Activated CD8-positive, alpha-beta memory T cell treated with anti-CD3 and anti-CD28 coated beads, Interleukin-2, amount 10 ng/mL, durations not matched to agents 7 days and 5 days (primary cell): Measurements from ENCODE around the gene UBE2R2. TPM values are rescaled to one million over a fixed set of nuclear protein-coding genes. Genes with fewer than 3 reads are reported as not detected.
"Not testable (repeated sequence)": the region's sequence is repeated elsewhere in the genome, so short reads cannot be mapped to it uniquely, and the experiment has no call there.

Experiments used
- ATAC-seq: fragments of 150-1000 bp; cut with Tn5 transposase; one replicate; pipeline ENCODE4 v1.10.0; 2021; ENCODE audit warnings: moderate library complexity
- CTCF ChIA-PET: fragments of 350-600 bp; sonication (Branson Sonifier 250); formaldehyde crosslinking; loops from one replicate; lab custom pipeline; 2021; ENCODE audit warnings: antibody characterized with exemption; lab: Charles Lee
- DNase-seq: peaks from one replicate; pipeline ENCODE4 v3.0.0-alpha.2; 2020
- H3K27ac Mint-ChIP-seq: one replicate; pipeline ENCODE4 v1.8.0; 2021; ENCODE audit warnings: mild to moderate bottlenecking, mixed read lengths
- H3K27me3 Mint-ChIP-seq: one replicate; pipeline ENCODE4 v1.8.0; 2021; ENCODE audit warnings: mixed read lengths
- H3K36me3 Mint-ChIP-seq: one replicate; pipeline ENCODE4 v1.8.0; 2021; ENCODE audit warnings: mild to moderate bottlenecking, mixed read lengths
- H3K4me1 Mint-ChIP-seq: one replicate; pipeline ENCODE4 v1.8.0; 2021; ENCODE audit warnings: mixed read lengths
- H3K4me3 Mint-ChIP-seq: one replicate; pipeline ENCODE4 v1.8.0; 2021; ENCODE audit warnings: mild to moderate bottlenecking, moderate library complexity, mixed read lengths
- H3K9me3 Mint-ChIP-seq: one replicate; pipeline ENCODE4 v1.8.0; 2022; ENCODE audit warnings: low read depth, mixed read lengths
- total RNA-seq, 2 experiments: library from RNA; stranded (reverse); gene quantifications; one replicate each; pipeline ENCODE4 v1.2.3, GENCODE V29; 2021

UBE2R2 gene
- total RNA-seq, 2 experiments from 2014 or later, result 30.8 to 31.0 TPM

GRCh38 chr9:33789429-33789828, 27.5 kb upstream of the UBE2R2 start:
- not testable (repeated sequence) for H3K9me3 Mint-ChIP-seq, H3K36me3 Mint-ChIP-seq, ATAC-seq, H3K4me1 Mint-ChIP-seq, DNase-seq, H3K4me3 Mint-ChIP-seq, H3K27ac Mint-ChIP-seq
- CTCF ChIA-PET, result interaction anchor here (3.6 kb wide), 1 partner anchor 11 kb away, joined by 14 read pairs; no protein-coding TSS in a partner anchor
- peaks cover 44% of the 10 kb centered on the region for H3K27me3 Mint-ChIP-seq

GRCh38 chr9:33791117-33791516, 25.8 kb upstream of the UBE2R2 start:
- CTCF ChIA-PET, result interaction anchor here (1.2 to 1.5 kb wide), 2 partner anchors 12 to 42 kb away, joined by 3 read pairs; no protein-coding TSS in a partner anchor
- Mint-ChIP-seq H3K27me3 (peaks cover 36% of the 10 kb centered on the region), H3K36me3 (no peaks in the 10 kb centered on the region), H3K4me1 (no peaks in the 10 kb centered on the region), H3K27ac (no peak overlapping the region), H3K9me3 (no peaks in the 10 kb centered on the region), H3K4me3 (no peak overlapping the region)
- ATAC-seq (no peak), DNase-seq (no peak)

DNA sequence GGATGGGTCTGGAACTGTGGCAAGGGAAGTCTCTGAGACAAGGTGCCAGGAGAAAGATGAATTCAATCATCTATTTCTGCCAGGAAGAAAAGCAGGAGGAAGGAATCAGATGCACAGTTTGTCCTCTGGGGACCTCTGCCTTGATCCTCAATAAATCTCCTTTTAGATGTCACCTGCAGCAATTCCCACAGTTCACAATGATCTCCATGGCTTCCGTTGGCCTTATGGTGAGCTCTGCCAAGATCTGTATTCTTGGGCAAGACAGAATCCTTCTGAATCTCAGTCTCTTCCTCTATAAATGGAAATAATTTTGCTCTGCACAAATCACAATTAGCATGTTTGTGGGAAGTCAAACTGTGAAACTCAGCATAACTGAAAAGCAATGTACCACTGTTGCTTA, 23.5 kb upstream of the UBE2R2 start:
- not testable (repeated sequence) for H3K4me3 Mint-ChIP-seq, H3K27ac Mint-ChIP-seq, H3K36me3 Mint-ChIP-seq, H3K4me1 Mint-ChIP-seq, DNase-seq, ATAC-seq, H3K9me3 Mint-ChIP-seq
- peaks cover 31% of the 10 kb centered on the region for H3K27me3 Mint-ChIP-seq
- CTCF ChIA-PET, result interaction anchor here (0.6 kb wide), 1 partner anchor 310 kb away, joined by 3 read pairs; no protein-coding TSS in a partner anchor

DNA sequence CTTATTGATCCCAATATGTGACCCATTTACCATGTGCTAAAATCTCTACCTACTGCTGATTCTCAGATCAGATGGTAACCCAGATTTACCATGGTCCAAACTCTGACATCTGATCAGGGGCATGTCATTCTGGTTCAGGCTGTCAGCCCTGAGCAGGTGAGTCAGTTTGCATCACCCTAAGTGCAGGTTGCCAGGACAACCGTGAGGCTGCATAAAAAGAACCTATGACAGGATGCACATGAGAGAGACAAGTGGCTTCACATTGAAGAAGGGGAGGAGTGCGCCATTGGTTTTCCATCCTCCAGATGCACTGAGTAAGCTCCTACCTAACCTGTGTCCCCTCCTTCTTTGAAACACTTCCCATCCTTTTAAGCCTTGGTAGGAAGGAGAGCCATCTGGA, 22.4 kb upstream of the UBE2R2 start:
- Mint-ChIP-seq H3K9me3 (no peaks in the 10 kb centered on the region), H3K36me3 (no peaks in the 10 kb centered on the region), H3K4me3 (no peak overlapping the region), H3K27ac (no peak overlapping the region), H3K4me1 (no peaks in the 10 kb centered on the region), H3K27me3 (peaks cover 35% of the 10 kb centered on the region)
- CTCF ChIA-PET, result no interaction called here
- DNase-seq (no peak), ATAC-seq (peak; percentile 27)

- CTCF ChIA-PET, result interaction anchor here (1.0 kb wide), 1 partner anchor 14 kb away, joined by 3 read pairs; no protein-coding TSS in a partner anchor
- peaks cover 35% of the 10 kb centered on the region for H3K27me3 Mint-ChIP-seq
- no peaks in the 10 kb centered on the region for H3K4me1 Mint-ChIP-seq
- no peak within 1 kb of the TSS for H3K27ac Mint-ChIP-seq
- DNase-seq, result no peak
- no peak for ATAC-seq
- H3K4me3 Mint-ChIP-seq, result no peak within 1 kb of the TSS
- no peaks in the 10 kb centered on the region for H3K9me3 Mint-ChIP-seq
- no peaks in the 10 kb centered on the region for H3K36me3 Mint-ChIP-seq
These were observed 21.7 kb upstream of the UBE2R2 start, which contains the start of gene PRSS3 for GRCh38 chr9:33795281-33795680. TSS of gene PRSS3 (plus strand) at chr9:33795561. CDS start at chr9:33795574, 13 bp downstream.

- DNase-seq, result no peak
- no peaks in the 10 kb centered on the region for H3K36me3 Mint-ChIP-seq
- no peak overlapping the region for H3K4me3 Mint-ChIP-seq
- H3K9me3 Mint-ChIP-seq, result no peaks in the 10 kb centered on the region
- H3K27me3 Mint-ChIP-seq, result peaks cover 40% of the 10 kb centered on the region
- no peaks in the 10 kb centered on the region for H3K4me1 Mint-ChIP-seq
- ATAC-seq, result no peak
- H3K27ac Mint-ChIP-seq, result no peak overlapping the region
- CTCF ChIA-PET, result interaction anchor here (1.0 kb wide), 1 partner anchor 14 kb away, joined by 3 read pairs; no protein-coding TSS in a partner anchor
These were observed 21.1 kb upstream of the UBE2R2 start for GRCh38 chr9:33795819-33796218.

DNA sequence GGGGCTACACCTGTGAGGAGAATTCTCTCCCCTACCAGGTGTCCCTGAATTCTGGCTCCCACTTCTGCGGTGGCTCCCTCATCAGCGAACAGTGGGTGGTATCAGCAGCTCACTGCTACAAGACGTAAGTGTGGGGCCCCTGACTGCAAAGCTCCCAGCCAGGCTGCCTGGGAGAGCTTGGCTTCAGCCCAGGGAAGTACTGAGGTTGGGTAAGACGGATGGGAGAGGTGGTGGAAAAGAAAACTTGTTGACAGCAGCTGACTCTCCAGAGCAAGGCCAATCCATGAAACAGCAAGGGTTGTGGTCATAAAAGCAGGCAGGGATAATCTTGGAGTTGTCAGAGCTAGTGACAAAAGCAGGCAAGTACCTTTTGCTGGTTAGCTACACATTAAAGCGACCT, 20.3 kb upstream of the UBE2R2 start:
- CTCF ChIA-PET, H3K4me1 Mint-ChIP-seq, ATAC-seq, DNase-seq, H3K36me3 Mint-ChIP-seq, H3K9me3 Mint-ChIP-seq, H3K4me3 Mint-ChIP-seq, H3K27ac Mint-ChIP-seq: not testable (repeated sequence)
- peaks cover 37% of the 10 kb centered on the region for H3K27me3 Mint-ChIP-seq

DNA sequence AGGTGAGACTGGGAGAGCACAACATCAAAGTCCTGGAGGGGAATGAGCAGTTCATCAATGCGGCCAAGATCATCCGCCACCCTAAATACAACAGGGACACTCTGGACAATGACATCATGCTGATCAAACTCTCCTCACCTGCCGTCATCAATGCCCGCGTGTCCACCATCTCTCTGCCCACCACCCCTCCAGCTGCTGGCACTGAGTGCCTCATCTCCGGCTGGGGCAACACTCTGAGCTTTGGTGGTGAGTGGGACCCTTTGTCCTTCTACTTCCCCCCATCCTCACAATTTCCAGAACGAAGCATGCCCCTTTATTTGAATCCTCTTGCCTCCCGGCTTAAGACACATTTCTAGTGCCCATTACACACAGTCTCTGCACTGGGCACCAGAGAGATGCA, 19.1 kb upstream of the UBE2R2 start:
- H3K9me3 Mint-ChIP-seq, result no peaks in the 10 kb centered on the region
- H3K27me3 Mint-ChIP-seq, result peaks cover 25% of the 10 kb centered on the region
- no peak overlapping the region for H3K4me3 Mint-ChIP-seq
- DNase-seq, result no peak
- no peak for ATAC-seq
- H3K4me1 Mint-ChIP-seq, result no peaks in the 10 kb centered on the region
- CTCF ChIA-PET, result interaction anchor here (2.9 kb wide), 1 partner anchor 19 kb away, joined by 8 read pairs; no protein-coding TSS in a partner anchor
- no peaks in the 10 kb centered on the region for H3K36me3 Mint-ChIP-seq
- no peak overlapping the region for H3K27ac Mint-ChIP-seq

GRCh38 chr9:33798545-33798944, 18.4 kb upstream of the UBE2R2 start:
- Mint-ChIP-seq H3K9me3 (no peaks in the 10 kb centered on the region), H3K4me1 (no peaks in the 10 kb centered on the region), H3K27me3 (peaks cover 25% of the 10 kb centered on the region), H3K4me3 (no peak overlapping the region), H3K27ac (no peak overlapping the region), H3K36me3 (no peaks in the 10 kb centered on the region)
- CTCF ChIA-PET, result interaction anchor here (2.9 kb wide), 1 partner anchor 20 kb away, joined by 8 read pairs; no protein-coding TSS in a partner anchor
- ATAC-seq (no peak), DNase-seq (no peak)

GRCh38 chr9:33799928-33800704, 16.8 kb upstream of the UBE2R2 start:
- ATAC-seq (no peak), DNase-seq (no peak)
- Mint-ChIP-seq H3K4me1 (no peaks in the 10 kb centered on the region), H3K27me3 (peaks cover 22% of the 10 kb centered on the region), H3K9me3 (no peaks in the 10 kb centered on the region), H3K4me3 (no peak overlapping the region), H3K36me3 (no peaks in the 10 kb centered on the region), H3K27ac (no peak overlapping the region)
- CTCF ChIA-PET, result interaction anchor here (2.9 kb wide), 1 partner anchor 21 kb away, joined by 8 read pairs; no protein-coding TSS in a partner anchor

DNA sequence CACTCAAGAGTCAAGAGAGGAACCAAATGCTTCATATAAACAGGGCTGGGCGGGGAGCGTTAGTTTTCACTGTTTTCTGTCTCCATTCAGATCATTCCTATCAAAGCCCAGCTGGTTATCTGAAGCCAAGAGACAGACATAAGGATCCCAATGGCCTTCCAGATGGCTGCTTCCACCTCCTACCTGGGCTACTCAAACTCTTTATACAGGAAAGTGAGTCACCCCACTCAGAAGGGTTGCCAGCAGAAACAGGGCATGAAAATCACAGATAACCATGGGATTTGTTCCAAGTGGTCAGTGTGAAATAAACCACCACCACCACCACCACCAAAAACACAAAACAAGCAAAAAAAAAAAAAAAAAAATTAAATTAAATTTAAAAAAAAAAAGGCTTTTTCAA, 16.1 kb upstream of the UBE2R2 start:
- Mint-ChIP-seq H3K4me1 (no peaks in the 10 kb centered on the region), H3K36me3 (no peaks in the 10 kb centered on the region), H3K4me3 (no peak overlapping the region), H3K27ac (no peak overlapping the region), H3K9me3 (no peaks in the 10 kb centered on the region), H3K27me3 (peaks cover 21% of the 10 kb centered on the region)
- no peak for DNase-seq
- CTCF ChIA-PET, result no interaction called here
- ATAC-seq, result no peak

GRCh38 chr9:33801943-33802500, 14.9 kb upstream of the UBE2R2 start:
- ATAC-seq, H3K9me3 Mint-ChIP-seq, CTCF ChIA-PET, H3K27ac Mint-ChIP-seq, H3K4me3 Mint-ChIP-seq, H3K4me1 Mint-ChIP-seq, DNase-seq, H3K36me3 Mint-ChIP-seq: not testable (repeated sequence)
- H3K27me3 Mint-ChIP-seq, result peaks cover 21% of the 10 kb centered on the region

- H3K9me3 Mint-ChIP-seq, H3K36me3 Mint-ChIP-seq, CTCF ChIA-PET, H3K27ac Mint-ChIP-seq, H3K4me3 Mint-ChIP-seq, DNase-seq, ATAC-seq: not testable (repeated sequence)
- peaks cover 10% of the 10 kb centered on the region for H3K4me1 Mint-ChIP-seq
- H3K27me3 Mint-ChIP-seq, result peaks cover 11% of the 10 kb centered on the region
These were observed 12.8 kb upstream of the UBE2R2 start for GRCh38 chr9:33804196-33804595.
